Kidney (tissue), 14 donors: ENCODE measurements around the gene TSPAN4. TPM values are rescaled to one million over a fixed set of nuclear protein-coding genes. Genes with fewer than 3 reads are reported as not detected.
A peak's percentile ranks its signal among the peaks of the same experiment; 100 is the strongest.

ENCODE experiments used
- DNase-seq, 5 donors: peaks; one replicate each; pipeline ENCODE4 v3.0.0-alpha.2; 2013 to 2020
- FAIRE-seq: peaks from 2 replicates; lab custom pipeline; 2012; peaks lifted over from hg19 to GRCh38; lab: Jason Lieb, UNC
- H3K27ac ChIP-seq, 2 donors: one replicate each; pipeline ENCODE4 v1.7.0; 2013; ENCODE audit warnings: low read depth in 2 of 2, low read length in 2 of 2, inconsistent platforms in 1 of 2
- H3K27me3 ChIP-seq: one replicate; pipeline ENCODE4 v1.7.1; 2013; ENCODE audit warnings: low read length, inconsistent platforms; ENCODE audit not compliant: control insufficient read depth, insufficient read depth
- H3K36me3 ChIP-seq, 3 donors: one replicate each; pipeline versions ENCODE4 v1.7.0 to v1.7.1; 2013; ENCODE audit warnings: low read length in 3 of 3, control low read depth in 1 of 3, inconsistent platforms in 1 of 3; ENCODE audit not compliant: insufficient read depth in 3 of 3, control insufficient read depth in 2 of 3
- H3K4me1 ChIP-seq, 3 donors: one replicate each; pipeline versions ENCODE4 v1.7.0 to v1.7.1; 2013; ENCODE audit warnings: low read length in 3 of 3, inconsistent platforms in 1 of 3, low read depth in 1 of 3; ENCODE audit not compliant: control insufficient read depth in 2 of 3, insufficient read depth in 2 of 3
- H3K4me3 ChIP-seq, 3 donors: one replicate each; pipeline versions ENCODE4 v1.7.0 to v1.8.1; 2013; ENCODE audit warnings: low read length in 3 of 3, control low read depth in 1 of 3, inconsistent platforms in 1 of 3
- H3K9ac ChIP-seq, 3 donors: one replicate each; pipeline versions ENCODE4 v1.7.0 to v1.7.1; 2013; ENCODE audit warnings: low read length in 3 of 3, control low read depth in 1 of 3, inconsistent platforms in 1 of 3
- H3K9me3 ChIP-seq, 3 donors: one replicate each; pipeline versions ENCODE4 v1.7.0 to v1.7.1; 2013; ENCODE audit warnings: low read length in 3 of 3, control low read depth in 1 of 3, inconsistent platforms in 1 of 3; ENCODE audit not compliant: control insufficient read depth in 2 of 3, insufficient read depth in 1 of 3
- intact Hi-C: fragments of 100-400 bp; cut with DNase I; formaldehyde crosslinking; loops from one replicate; pipeline ENCODE4 v1.11.1; 2022
- polyA plus RNA-seq: library from polyadenylated mRNA; stranded (reverse); fragments of 350-450 nt; fragmentation: Illumina TruSeq; extraction: RNeasy Lipid Tissue Mini Kit (QIAGEN cat#74804); gene quantifications from one replicate; pipeline ENCODE4 v1.2.3, GENCODE V29; 2014; ENCODE audit warnings: low read depth, low replicate concordance; ENCODE audit not compliant: insufficient read depth
- total RNA-seq: library from RNA; stranded (reverse); fragmentation: NEBNext Ultra II Directional; extraction: Animal tissue kit (Norgen Biotek cat#: 25700); gene quantifications from one replicate; pipeline ENCODE4 v1.2.1, GENCODE V29; 2021
- TF ChIP-seq, protein P1 (sequence below): IDR thresholded peaks from 3 replicates; pipeline ENCODE4 v1.5.1; 2012; ENCODE audit warnings: mild to moderate bottlenecking, moderate library complexity, borderline replicate concordance; ENCODE audit not compliant: insufficient read depth; ENCODE audit errors: extremely low read depth
- donor health status: control.
- donor health status: control.
- donor health status: control.
- donor health status: control.
- donor health status: control.
- donor health status: DM: yes; HTN: yes; CAD: no.
- donor health status: Normal renal cell carcinoma (clear cell type).

The TSPAN4 gene
- total and polyA plus RNA-seq, 2 donors from 2014 or later, result 81.2 to 104 TPM

DNA sequence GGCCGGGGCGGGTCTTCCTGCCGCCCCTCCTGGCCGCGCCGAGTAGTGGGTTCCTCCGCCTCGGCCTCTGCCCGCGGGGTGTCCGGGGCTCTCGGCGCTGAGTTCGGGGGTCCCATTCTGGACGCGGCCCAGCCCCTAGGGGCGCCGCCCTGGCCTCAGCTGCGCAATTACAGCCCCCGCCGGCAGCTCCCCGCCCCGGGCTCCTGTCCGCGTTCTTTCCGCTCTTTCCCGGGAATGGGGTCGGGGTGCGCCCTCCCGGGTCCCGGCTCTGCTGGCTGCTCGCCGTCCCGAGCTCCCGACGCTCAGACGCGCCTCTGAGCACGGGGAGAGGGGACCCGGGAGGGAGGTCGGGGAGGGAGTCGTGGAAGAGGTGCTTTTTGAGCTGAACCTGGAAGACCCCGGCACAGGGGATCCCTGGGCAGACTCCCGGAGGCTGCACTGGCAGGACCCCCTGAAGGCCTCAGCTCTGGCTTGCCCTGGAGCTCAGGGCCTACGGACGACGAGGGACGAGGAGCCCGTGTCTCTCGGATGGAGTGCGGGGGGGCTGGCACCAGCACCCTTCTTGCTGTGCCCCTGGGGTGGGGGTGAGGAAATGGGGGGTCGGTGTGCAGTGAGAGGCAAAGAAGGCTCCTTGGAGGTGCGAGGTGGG lies 558 bp downstream of the TSPAN4 start:
- H3K27me3 ChIP-seq, result no peaks in the 10 kb centered on the region
- peaks cover 0 to 20% (median 3%) of the 10 kb centered on the region in 3 donors for H3K36me3 ChIP-seq
- H3K9me3 ChIP-seq, result no peaks in the 10 kb centered on the region
- FAIRE-seq (no peak), DNase-seq (peak in 1 of 5 donors; percentile 82)
- peaks cover 0 to 35% (median 15%) of the 10 kb centered on the region in 3 donors for H3K4me1 ChIP-seq
- intact Hi-C loops, result no loop called here
- TF ChIP-seq, protein P1, sequence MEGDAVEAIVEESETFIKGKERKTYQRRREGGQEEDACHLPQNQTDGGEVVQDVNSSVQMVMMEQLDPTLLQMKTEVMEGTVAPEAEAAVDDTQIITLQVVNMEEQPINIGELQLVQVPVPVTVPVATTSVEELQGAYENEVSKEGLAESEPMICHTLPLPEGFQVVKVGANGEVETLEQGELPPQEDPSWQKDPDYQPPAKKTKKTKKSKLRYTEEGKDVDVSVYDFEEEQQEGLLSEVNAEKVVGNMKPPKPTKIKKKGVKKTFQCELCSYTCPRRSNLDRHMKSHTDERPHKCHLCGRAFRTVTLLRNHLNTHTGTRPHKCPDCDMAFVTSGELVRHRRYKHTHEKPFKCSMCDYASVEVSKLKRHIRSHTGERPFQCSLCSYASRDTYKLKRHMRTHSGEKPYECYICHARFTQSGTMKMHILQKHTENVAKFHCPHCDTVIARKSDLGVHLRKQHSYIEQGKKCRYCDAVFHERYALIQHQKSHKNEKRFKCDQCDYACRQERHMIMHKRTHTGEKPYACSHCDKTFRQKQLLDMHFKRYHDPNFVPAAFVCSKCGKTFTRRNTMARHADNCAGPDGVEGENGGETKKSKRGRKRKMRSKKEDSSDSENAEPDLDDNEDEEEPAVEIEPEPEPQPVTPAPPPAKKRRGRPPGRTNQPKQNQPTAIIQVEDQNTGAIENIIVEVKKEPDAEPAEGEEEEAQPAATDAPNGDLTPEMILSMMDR, result peak; percentile 9
- H3K4me3 ChIP-seq, result peak overlapping the region in 2 of 3 donors; percentile 47 to 80
- peak overlapping the region; percentile 92 to 93 for H3K27ac ChIP-seq
- peak overlapping the region in 2 of 3 donors; percentile 58 to 75 for H3K9ac ChIP-seq

DNA sequence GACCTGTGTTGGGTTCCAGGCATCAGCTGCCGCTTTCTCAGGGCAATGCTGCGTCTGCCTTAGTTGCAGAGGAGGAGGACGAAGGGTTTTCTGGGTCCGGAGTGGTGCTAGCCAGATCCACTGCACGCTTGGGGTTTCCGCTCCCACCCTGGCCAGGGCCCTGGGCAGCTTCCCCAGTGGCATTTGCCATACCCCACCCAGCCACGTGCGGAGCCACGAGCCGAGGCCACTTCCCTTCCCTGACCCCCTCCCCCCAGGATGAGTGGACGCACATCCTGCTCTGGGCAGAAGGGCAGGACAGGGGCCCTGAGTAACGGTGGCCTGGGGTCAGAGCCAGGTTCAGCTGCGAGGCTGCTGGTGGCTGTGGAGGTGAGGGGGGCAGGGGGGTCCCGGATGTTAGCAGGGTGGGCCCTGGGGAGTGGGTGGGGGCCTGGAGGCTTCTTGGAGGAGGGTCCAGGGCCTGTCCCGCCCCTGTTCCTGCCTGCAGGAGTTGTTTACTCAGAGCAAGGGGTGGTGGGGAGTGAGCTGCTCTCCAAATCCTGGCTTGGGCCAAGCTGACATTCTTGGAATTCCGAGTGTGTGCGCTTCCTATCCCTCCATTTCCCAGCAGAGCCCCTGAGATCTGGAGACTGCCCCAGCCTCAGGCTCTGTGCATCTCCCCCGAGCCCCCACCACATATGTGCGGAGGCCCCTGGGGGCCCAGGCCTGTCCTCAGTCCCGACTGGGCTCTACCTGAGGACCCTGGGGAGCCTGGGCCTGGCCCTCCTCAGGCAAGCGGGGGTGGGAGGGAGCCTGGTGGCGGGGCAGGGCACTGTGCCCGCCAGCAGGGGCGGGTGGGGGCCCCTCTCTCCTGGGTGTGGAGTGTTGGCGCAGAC lies 1.4 kb downstream of the TSPAN4 start:
- H3K36me3 ChIP-seq, result peaks cover 0 to 13% (median 3%) of the 10 kb centered on the region in 3 donors
- DNase-seq (peak; percentile 85 to 98 (median 87)), FAIRE-seq (no peak)
- peaks cover 0 to 36% (median 15%) of the 10 kb centered on the region in 3 donors for H3K4me1 ChIP-seq
- H3K9me3 ChIP-seq, result no peaks in the 10 kb centered on the region
- peak overlapping the region in 1 of 3 donors; percentile 75 for H3K9ac ChIP-seq
- H3K27me3 ChIP-seq, result no peaks in the 10 kb centered on the region
- peak overlapping the region; percentile 92 to 93 for H3K27ac ChIP-seq
- intact Hi-C loops, result no loop called here
- TF ChIP-seq, protein P1, result no peak
- H3K4me3 ChIP-seq, result peak overlapping the region in 2 of 3 donors; percentile 47 to 80

DNA sequence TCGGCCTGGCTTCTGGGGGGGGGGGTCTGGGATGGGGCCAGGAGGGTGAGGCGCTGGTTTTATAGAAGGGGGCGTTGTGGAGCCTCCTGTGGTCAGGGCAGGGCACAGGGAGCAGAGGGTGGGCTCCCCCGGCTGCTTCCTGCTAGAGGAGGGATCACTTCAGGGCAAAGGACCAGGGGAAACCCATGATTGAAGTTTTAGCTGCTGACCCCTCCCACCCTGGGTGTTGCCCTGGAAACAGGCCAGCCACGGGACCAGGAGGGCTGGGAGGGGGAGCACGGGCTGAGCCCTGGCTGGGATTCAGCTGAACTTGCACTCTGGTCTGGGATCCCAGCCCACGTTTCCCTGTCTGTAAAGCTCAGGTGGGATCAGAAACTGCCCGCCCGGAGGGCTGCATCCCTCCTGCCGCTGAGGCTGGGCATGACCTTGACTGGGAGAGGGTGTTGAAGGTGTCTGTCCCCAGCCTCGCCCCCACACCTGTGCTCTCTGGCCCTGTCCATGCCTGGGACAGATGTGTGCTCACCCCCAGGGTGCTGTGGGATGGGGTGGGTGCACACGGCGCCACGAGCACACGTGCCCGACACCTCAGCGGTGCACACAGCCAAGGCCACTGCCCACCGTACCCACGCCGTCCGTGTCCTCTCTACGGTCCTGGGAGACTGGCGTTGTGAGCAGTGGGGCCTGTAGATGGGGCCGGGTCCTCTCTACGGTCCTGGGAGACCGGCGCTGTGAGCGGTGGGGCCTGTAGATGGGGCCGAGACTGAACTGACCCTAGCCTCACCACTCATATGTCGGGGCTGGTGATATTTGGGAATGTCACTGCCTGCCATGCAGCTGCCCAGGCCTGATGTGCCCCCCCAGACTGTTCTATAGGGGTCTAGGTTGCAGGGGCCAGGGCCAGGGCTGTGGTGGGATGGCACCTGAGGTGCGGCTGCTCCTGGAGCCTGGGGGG lies 2.3 kb downstream of the TSPAN4 start:
- H3K27me3 ChIP-seq, result no peaks in the 10 kb centered on the region
- intact Hi-C loops, result no loop called here
- H3K9me3 ChIP-seq, result no peaks in the 10 kb centered on the region
- DNase-seq, result peak; percentile 91 to 98 (median 93)
- TF ChIP-seq, protein P1, result no peak
- H3K4me1 ChIP-seq, result peaks cover 0 to 39% (median 15%) of the 10 kb centered on the region in 3 donors
- no peak for FAIRE-seq
- peaks cover 0 to 4% (median 2%) of the 10 kb centered on the region in 3 donors for H3K36me3 ChIP-seq
- peak overlapping the region in 2 of 3 donors; percentile 11 to 61 for H3K9ac ChIP-seq
- peak overlapping the region in 2 of 3 donors; percentile 30 to 80 for H3K4me3 ChIP-seq
- H3K27ac ChIP-seq, result peak overlapping the region; percentile 92 to 93
